ENCODE data around the gene BTNL2. TPM values are rescaled to one million over a fixed set of nuclear protein-coding genes. Genes with fewer than 3 reads are reported as not detected.
A peak's percentile ranks its signal among the peaks of the same experiment; 100 is the strongest.

BTNL2 gene
- total RNA-seq, 4 donors from 2014 or later: not detected

GRCh38 chr6:32415521-32416019, 8.6 kb upstream of the BTNL2 start:
- TF ChIP-seq, protein P1, sequence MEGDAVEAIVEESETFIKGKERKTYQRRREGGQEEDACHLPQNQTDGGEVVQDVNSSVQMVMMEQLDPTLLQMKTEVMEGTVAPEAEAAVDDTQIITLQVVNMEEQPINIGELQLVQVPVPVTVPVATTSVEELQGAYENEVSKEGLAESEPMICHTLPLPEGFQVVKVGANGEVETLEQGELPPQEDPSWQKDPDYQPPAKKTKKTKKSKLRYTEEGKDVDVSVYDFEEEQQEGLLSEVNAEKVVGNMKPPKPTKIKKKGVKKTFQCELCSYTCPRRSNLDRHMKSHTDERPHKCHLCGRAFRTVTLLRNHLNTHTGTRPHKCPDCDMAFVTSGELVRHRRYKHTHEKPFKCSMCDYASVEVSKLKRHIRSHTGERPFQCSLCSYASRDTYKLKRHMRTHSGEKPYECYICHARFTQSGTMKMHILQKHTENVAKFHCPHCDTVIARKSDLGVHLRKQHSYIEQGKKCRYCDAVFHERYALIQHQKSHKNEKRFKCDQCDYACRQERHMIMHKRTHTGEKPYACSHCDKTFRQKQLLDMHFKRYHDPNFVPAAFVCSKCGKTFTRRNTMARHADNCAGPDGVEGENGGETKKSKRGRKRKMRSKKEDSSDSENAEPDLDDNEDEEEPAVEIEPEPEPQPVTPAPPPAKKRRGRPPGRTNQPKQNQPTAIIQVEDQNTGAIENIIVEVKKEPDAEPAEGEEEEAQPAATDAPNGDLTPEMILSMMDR (IDR thresholded peaks at IDR 0.05): peak in 2 of 3 donors; percentile 77 to 93
- peak; percentile 84 for ATAC-seq (ENCODE audit: low FRiP score)
- peak; percentile 79 for DNase-seq (ENCODE audit: low spot score)

- peak; percentile 80 for ATAC-seq (ENCODE audit: low FRiP score)
- DNase-seq (ENCODE audit: low spot score): peak; percentile 71
- TF ChIP-seq, protein P1 (IDR thresholded peaks at IDR 0.05): peak in 2 of 3 donors; percentile 25 to 62
These were observed 6.6 kb upstream of the BTNL2 start for GRCh38 chr6:32413427-32414047.

DNA sequence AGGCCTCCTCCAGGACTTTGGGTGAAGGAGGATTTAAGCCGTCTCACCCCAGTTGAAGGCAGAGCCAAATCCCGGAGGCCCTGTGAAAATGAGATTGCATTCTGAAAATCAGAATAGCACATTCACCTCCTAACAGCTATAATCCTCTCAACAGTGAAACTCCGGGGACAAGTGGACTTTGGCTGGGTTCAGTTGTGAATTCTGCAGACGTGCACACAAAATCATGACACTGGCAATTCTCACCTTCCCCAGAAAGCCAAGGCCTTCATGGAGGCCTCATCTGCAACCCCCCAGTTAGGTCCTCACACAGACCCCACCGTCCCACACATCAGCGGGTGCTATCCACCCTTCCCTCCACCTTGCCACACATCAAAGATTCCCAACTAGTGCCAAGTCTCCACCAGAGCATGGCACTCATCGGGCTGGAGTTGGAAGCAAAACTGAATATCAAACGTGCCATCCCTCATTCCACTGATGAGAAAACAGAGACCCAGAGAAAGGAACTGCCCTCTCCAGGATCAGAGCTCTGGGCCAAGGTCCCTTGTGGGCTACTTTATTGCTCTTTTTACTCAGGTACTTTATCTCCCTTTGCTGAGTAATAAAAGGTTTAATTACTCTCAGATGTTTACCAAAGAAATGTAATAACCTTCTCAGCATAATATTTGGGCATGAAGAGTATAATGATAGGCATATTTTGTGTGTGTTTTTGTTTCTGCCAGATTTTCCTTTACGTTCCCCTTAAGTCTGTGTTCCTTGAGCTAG, 4.8 kb upstream of the BTNL2 start:
- DNase-seq (ENCODE audit: low spot score) (no peak), ATAC-seq (ENCODE audit: low FRiP score) (no peak)
- TF ChIP-seq, protein P1 (IDR thresholded peaks at IDR 0.05): no peak

GRCh38 chr6:32410906-32411305, 3.9 kb upstream of the BTNL2 start:
- ATAC-seq (ENCODE audit: low FRiP score): no peak
- TF ChIP-seq, protein P1 (IDR thresholded peaks at IDR 0.05): no peak

GRCh38 chr6:32406197-32406596, 784 bp downstream of the BTNL2 start:
- ATAC-seq (ENCODE audit: low FRiP score) (no peak), DNase-seq (ENCODE audit: low spot score) (no peak)
- TF ChIP-seq, protein P1 (IDR thresholded peaks at IDR 0.05): no peak

More at GRCh38 chr6:32410906-32411305, 3.9 kb upstream of the BTNL2 start:
- DNase-seq (ENCODE audit: low spot score): no peak

DNA sequence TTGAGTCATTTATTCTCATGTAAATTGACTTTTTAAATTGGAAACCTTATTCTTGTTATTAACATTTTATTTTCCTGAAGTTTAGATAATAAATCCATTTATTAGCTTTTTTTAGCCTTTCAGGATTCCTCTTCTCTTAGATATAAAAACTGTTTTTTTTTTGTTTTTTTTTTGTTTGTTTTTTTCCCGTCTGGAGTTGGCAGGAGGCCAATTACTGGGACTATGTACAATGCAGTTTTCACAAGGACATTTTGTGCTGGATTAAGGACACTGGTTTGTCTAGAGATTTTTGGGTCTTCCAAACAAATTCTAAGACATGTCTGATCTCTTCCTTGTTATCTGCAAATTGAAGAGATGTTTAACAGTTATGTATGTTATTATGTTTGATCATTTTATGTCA, 1.3 kb downstream of the BTNL2 start:
- ATAC-seq (ENCODE audit: low FRiP score): no peak
- TF ChIP-seq, protein P1 (IDR thresholded peaks at IDR 0.05): no peak
- no peak for DNase-seq (ENCODE audit: low spot score)
